Activated T-helper 2 cell treated with anti-CD3 and anti-CD28 coated beads, Interferon-gamma antibody, Interleukin-2, Interleukin-4, amounts not matched to agents 10 μg/mL and 5 μg/mL and 100 μg/mL, durations not matched to agents 14 hours and 24 hours and 36 hours (primary cell): ENCODE measurements around the gene TEAD1. TPM values are rescaled to one million over a fixed set of nuclear protein-coding genes. Genes with fewer than 3 reads are reported as not detected.

Experiments used
- DNase-seq: peaks from one replicate; pipeline ENCODE4 v3.0.0; 2021; ENCODE audit warnings: low spot score
- H3K27ac Mint-ChIP-seq: one replicate; pipeline ENCODE4 v1.8.0; 2021; ENCODE audit warnings: mixed read lengths
- H3K27me3 Mint-ChIP-seq: one replicate; pipeline ENCODE4 v1.8.0; 2021; ENCODE audit warnings: low read depth, mixed read lengths
- H3K36me3 Mint-ChIP-seq: one replicate; pipeline ENCODE4 v1.8.0; 2021; ENCODE audit warnings: low read depth, mixed read lengths
- H3K4me1 Mint-ChIP-seq: one replicate; pipeline ENCODE4 v1.8.0; 2021; ENCODE audit warnings: low read depth, mixed read lengths
- H3K4me3 Mint-ChIP-seq: one replicate; pipeline ENCODE4 v1.8.0; 2021; ENCODE audit warnings: low read depth, mild to moderate bottlenecking, moderate library complexity, mixed read lengths
- H3K9me3 Mint-ChIP-seq: one replicate; pipeline ENCODE4 v1.8.0; 2021; ENCODE audit warnings: mixed read lengths
- intact Hi-C: fragments of 100-400 bp; cut with micrococcal nuclease; formaldehyde crosslinking; loops from one replicate; pipeline ENCODE4 v1.15.1; 2023
- total RNA-seq: library from RNA; stranded (reverse); gene quantifications from 2 replicates; pipeline ENCODE4 v1.2.3, GENCODE V29; 2022

TEAD1 gene
- total RNA-seq, 1 donor from 2014 or later: 1.3 TPM

DNA sequence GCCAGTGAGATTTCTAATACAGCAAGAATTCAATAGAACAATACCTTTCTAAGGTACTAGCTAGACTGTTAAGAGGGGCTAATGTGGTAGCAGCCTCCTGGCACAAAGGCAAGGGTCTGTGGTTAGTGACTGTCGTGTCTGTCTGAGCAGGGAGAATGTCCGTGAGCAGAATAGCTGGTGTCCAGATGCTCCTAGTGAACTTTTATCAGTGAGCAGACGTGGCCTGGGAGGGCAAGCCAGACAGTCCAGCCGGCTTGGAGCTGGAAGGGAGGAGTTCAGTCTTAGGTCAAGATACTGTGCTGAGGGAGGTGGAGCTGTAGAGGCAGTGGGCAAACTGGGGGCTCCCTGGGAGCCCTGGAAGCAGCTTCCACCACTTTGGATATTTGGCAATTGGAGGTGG, 138.6 kb downstream of the TEAD1 start:
- Mint-ChIP-seq H3K9me3 (no peaks in the 10 kb centered on the region), H3K4me3 (no peak overlapping the region), H3K27ac (no peak overlapping the region), H3K27me3 (peaks cover 35% of the 10 kb centered on the region), H3K4me1 (peaks cover 58% of the 10 kb centered on the region), H3K36me3 (no peaks in the 10 kb centered on the region)
- DNase-seq: no peak
- intact Hi-C loops: loop anchor here (10.0 kb wide), 2 partner anchors 138 to 218 kb away; partner anchors contain the start of gene TEAD1

- Mint-ChIP-seq H3K27me3 (peaks cover 39% of the 10 kb centered on the region), H3K4me3 (no peak overlapping the region)
These were observed 139.4 kb downstream of the TEAD1 start for GRCh38 chr11:12813371-12814225.

GRCh38 chr11:12815129-12815480, 140.9 kb downstream of the TEAD1 start:
- no peak for DNase-seq
- Mint-ChIP-seq H3K9me3 (no peaks in the 10 kb centered on the region), H3K4me1 (peaks cover 49% of the 10 kb centered on the region), H3K36me3 (no peaks in the 10 kb centered on the region), H3K27me3 (peaks cover 43% of the 10 kb centered on the region), H3K27ac (no peak overlapping the region), H3K4me3 (no peak overlapping the region)
- intact Hi-C loops: loop anchor here (2.0 to 10.0 kb wide), 4 partner anchors 14 to 220 kb away; partner anchors contain the start of gene TEAD1

More at GRCh38 chr11:12813371-12814225, 139.4 kb downstream of the TEAD1 start:
- no peak for DNase-seq
- Mint-ChIP-seq H3K9me3 (no peaks in the 10 kb centered on the region), H3K27ac (no peak overlapping the region), H3K4me1 (peaks cover 50% of the 10 kb centered on the region), H3K36me3 (no peaks in the 10 kb centered on the region)
- intact Hi-C loops: loop anchor here (2.0 to 10.0 kb wide), 3 partner anchors 13 to 219 kb away; partner anchors contain the start of gene TEAD1

GRCh38 chr11:12815931-12816494, 141.8 kb downstream of the TEAD1 start:
- intact Hi-C loops: loop anchor here (2.0 to 10.0 kb wide), 4 partner anchors 15 to 221 kb away; partner anchors contain the start of gene TEAD1
- peaks cover 43% of the 10 kb centered on the region for H3K27me3 Mint-ChIP-seq
- H3K36me3 Mint-ChIP-seq: no peaks in the 10 kb centered on the region
- H3K4me3 Mint-ChIP-seq: no peak overlapping the region
- DNase-seq: no peak
- no peak overlapping the region for H3K27ac Mint-ChIP-seq
- H3K9me3 Mint-ChIP-seq: no peaks in the 10 kb centered on the region
- H3K4me1 Mint-ChIP-seq: peaks cover 47% of the 10 kb centered on the region

- peaks cover 34% of the 10 kb centered on the region for H3K4me1 Mint-ChIP-seq
- no peak for DNase-seq
- no peaks in the 10 kb centered on the region for H3K9me3 Mint-ChIP-seq
- H3K27ac Mint-ChIP-seq: no peak overlapping the region
- H3K36me3 Mint-ChIP-seq: no peaks in the 10 kb centered on the region
- no peak overlapping the region for H3K4me3 Mint-ChIP-seq
- intact Hi-C loops: loop anchor here (5.0 to 10.0 kb wide), 3 partner anchors 51 to 223 kb away; partner anchors contain the start of gene TEAD1
- H3K27me3 Mint-ChIP-seq: peaks cover 47% of the 10 kb centered on the region
These were observed 143.6 kb downstream of the TEAD1 start for GRCh38 chr11:12817681-12818332.

GRCh38 chr11:12818333-12819015, 144.3 kb downstream of the TEAD1 start:
- no peaks in the 10 kb centered on the region for H3K9me3 Mint-ChIP-seq
- intact Hi-C loops: loop anchor here (5.0 to 10.0 kb wide), 3 partner anchors 51 to 224 kb away; partner anchors contain the start of gene TEAD1
- no peak overlapping the region for H3K27ac Mint-ChIP-seq
- no peak overlapping the region for H3K4me3 Mint-ChIP-seq
- peaks cover 46% of the 10 kb centered on the region for H3K27me3 Mint-ChIP-seq
- peaks cover 29% of the 10 kb centered on the region for H3K4me1 Mint-ChIP-seq
- DNase-seq: no peak
- no peaks in the 10 kb centered on the region for H3K36me3 Mint-ChIP-seq

DNA sequence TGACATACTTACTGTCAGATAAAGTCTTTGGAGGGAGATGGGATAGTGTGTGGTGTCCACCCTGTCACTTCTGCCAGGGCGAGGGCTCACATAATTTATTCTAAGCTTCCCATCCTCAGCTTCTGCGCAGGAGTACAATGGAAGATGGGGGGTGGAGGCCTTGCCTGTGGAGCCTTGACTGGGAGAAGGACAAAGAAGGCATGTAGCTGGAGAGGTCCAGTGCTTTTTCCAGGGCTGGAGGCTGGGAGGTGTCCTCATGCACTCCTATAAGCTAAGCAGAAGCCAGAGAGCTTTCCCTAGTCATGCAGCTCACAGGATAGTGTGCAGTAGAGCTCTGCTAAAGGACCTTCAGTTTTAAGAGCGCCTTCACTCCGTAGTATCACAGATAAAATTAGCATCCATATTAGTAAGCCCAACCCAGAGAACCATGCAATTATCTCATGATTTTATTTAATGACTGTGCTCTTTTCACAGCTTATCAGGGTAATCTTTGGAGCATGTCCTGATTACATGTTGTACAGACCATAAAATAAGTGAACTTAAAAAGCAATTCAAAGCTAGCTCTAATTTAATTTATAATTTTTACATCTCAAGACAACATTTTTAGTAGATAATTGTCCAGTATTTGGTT, 148.3 kb downstream of the TEAD1 start:
- intact Hi-C loops: no loop called here
- no peak for DNase-seq
- H3K4me1 Mint-ChIP-seq: peaks cover 2% of the 10 kb centered on the region
- peaks cover 65% of the 10 kb centered on the region for H3K27me3 Mint-ChIP-seq
- H3K9me3 Mint-ChIP-seq: no peaks in the 10 kb centered on the region
- no peak overlapping the region for H3K27ac Mint-ChIP-seq
- H3K4me3 Mint-ChIP-seq: no peak overlapping the region
- no peaks in the 10 kb centered on the region for H3K36me3 Mint-ChIP-seq

DNA sequence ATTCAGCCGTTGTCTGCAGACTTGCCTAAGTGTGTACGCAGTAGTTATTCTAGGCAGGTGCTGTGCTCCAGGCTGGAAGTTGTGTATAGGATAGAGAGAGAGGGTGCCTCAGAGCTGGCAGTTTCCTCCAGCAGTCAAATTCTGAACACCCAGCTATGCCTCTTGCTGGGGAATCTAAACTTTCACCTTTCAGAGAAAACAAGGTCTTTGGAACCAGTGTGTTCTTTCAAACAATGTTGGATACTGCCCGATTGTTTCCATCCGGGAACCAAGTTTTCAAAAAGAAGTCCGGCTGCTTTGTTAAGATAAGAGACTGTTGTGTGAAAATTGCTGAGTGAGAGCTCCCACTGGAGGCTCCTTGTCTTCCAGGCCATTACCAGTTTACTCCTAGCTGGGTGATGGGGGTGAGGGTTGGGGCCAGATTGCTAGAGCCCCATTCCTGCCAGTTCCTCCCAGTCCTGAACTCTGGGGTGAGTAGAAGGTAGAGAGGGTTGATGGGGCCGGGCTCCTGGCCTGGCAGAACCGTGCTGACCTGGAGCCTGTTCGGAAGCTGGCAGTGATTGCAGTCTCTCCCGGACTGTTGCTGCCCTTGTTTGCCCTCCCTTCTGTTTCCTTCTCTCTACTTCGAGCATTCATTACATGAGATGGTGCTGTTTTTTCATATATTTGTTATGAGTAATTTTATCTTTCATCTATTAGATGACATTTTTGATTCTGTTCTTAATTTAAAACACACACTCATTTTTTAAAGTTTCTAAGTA, 150.2 kb downstream of the TEAD1 start:
- intact Hi-C loops: no loop called here
- Mint-ChIP-seq H3K27me3 (peaks cover 73% of the 10 kb centered on the region), H3K27ac (no peak overlapping the region), H3K36me3 (no peaks in the 10 kb centered on the region), H3K9me3 (no peaks in the 10 kb centered on the region), H3K4me1 (peaks cover 15% of the 10 kb centered on the region), H3K4me3 (no peak overlapping the region)
- no peak for DNase-seq

- no peaks in the 10 kb centered on the region for H3K36me3 Mint-ChIP-seq
- intact Hi-C loops: no loop called here
- H3K27me3 Mint-ChIP-seq: peaks cover 83% of the 10 kb centered on the region
- H3K4me1 Mint-ChIP-seq: peaks cover 15% of the 10 kb centered on the region
- H3K4me3 Mint-ChIP-seq: no peak overlapping the region
- no peak for DNase-seq
- H3K27ac Mint-ChIP-seq: no peak overlapping the region
- no peaks in the 10 kb centered on the region for H3K9me3 Mint-ChIP-seq
These were observed 152.2 kb downstream of the TEAD1 start for GRCh38 chr11:12826441-12826840.

- Mint-ChIP-seq H3K4me3 (no peak overlapping the region), H3K27ac (no peak overlapping the region), H3K27me3 (peaks cover 79% of the 10 kb centered on the region), H3K36me3 (no peaks in the 10 kb centered on the region), H3K4me1 (peaks cover 15% of the 10 kb centered on the region), H3K9me3 (no peaks in the 10 kb centered on the region)
- DNase-seq: no peak
- intact Hi-C loops: no loop called here
These were observed 153.1 kb downstream of the TEAD1 start for GRCh38 chr11:12827369-12827768.

GRCh38 chr11:12827929-12828812, 153.9 kb downstream of the TEAD1 start:
- H3K4me1 Mint-ChIP-seq: peaks cover 15% of the 10 kb centered on the region
- no peak for DNase-seq
- peaks cover 80% of the 10 kb centered on the region for H3K27me3 Mint-ChIP-seq
- H3K27ac Mint-ChIP-seq: no peak overlapping the region
- H3K4me3 Mint-ChIP-seq: peak overlapping the region; percentile 51
- H3K9me3 Mint-ChIP-seq: no peaks in the 10 kb centered on the region
- intact Hi-C loops: no loop called here
- no peaks in the 10 kb centered on the region for H3K36me3 Mint-ChIP-seq
